ENCODE data around the gene NLGN4X.

NLGN4X gene

DNA sequence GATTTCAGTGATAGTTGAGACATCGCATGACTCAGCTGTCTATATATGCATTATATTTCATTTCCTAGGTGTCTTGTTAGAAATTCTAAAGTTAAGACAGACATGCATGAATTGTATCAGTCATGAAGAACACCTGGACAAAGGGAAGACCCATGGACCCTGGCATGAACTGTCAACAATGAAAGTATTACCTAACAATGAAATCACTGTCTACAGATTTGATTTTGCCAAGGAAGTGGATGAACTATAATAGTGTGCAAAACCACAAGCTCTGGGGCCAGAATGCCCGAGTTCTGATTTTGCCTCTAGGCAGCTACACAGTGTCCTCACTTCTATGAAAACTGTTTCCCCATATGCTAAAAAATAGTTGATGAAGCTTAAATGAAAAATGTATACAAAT lies 386.1 kb downstream of the NLGN4X start:
- no peak for DNase-seq

Data from effector CD4-positive, alpha-beta T cell (primary cell).